ENCODE data around the gene SELENBP1. TPM values are rescaled to one million over a fixed set of nuclear protein-coding genes. Genes with fewer than 3 reads are reported as not detected.

The SELENBP1 gene
- total and polyA plus RNA-seq, 9 of the 15 experiments (the other 6 are each of a cell fraction or from before 2014, with no cell fraction given): 25.8 to 81.2 (median 47.1) TPM

- no peak for TF ChIP-seq CCNT2 (IDR thresholded peaks at IDR 0.05; ENCODE audit: borderline replicate concordance, extremely low read depth, insufficient read length, low read depth, low read length)
- TF ChIP-seq NCOA6 (IDR thresholded peaks at IDR 0.05): no peak
Measured at GRCh38 chr1:151343587-151343986, 28.9 kb downstream of the SELENBP1 start (continued).

GRCh38 chr1:151342569-151342968, 29.9 kb downstream of the SELENBP1 start:
- BruUV-seq (replicated peaks): no TSS peak
- H3K9ac ChIP-seq (ENCODE audit: insufficient read depth in 1 of 2, low read depth in 2 of 2, low read length in 2 of 2): no peak overlapping the region
- H3K4me1 ChIP-seq (replicated peaks in 1 of 2; ENCODE audit: control insufficient read depth in 2 of 2, insufficient read depth in 2 of 2, low read length in 2 of 2): peaks cover 0 to 8% of the 10 kb centered on the region in 2 experiments; a peak in 3 of 5 replicates
- H3K27me3 ChIP-seq (ENCODE audit: control insufficient read depth in 2 of 2, insufficient read depth in 2 of 2, low read length in 2 of 2): no peaks in the 10 kb centered on the region
- H3K79me2 ChIP-seq (ENCODE audit: control insufficient read depth, insufficient read depth, low read length): peaks cover 10% of the 10 kb centered on the region
- POLR2A ChIA-PET: interaction anchor here (0.6 to 5.8 kb wide), 4 partner anchors 15 to 189 kb away, joined by 3 to 39 read pairs (median 4); partner anchors contain the start of gene PI4KB
- no peak overlapping the region for H3K4me2 ChIP-seq (ENCODE audit: insufficient read depth, low read length)
- peaks cover 33% of the 10 kb centered on the region; the same call in 2 of the 3 replicates for H3K36me3 ChIP-seq (ENCODE audit: control insufficient read depth, insufficient read depth, low read length)
- CTCF ChIA-PET (ENCODE audit: low intra/inter-chr PET ratio): interaction anchor here (4.7 kb wide), 1 partner anchor 42 kb away, joined by 50 read pairs; no protein-coding TSS in a partner anchor
- DNase-seq (ENCODE audit: extremely low read depth in 1 of 4, low spot score in 3 of 4): no peak
- WGBS (ENCODE audit: insufficient coverage, low coverage, missing lambda C conversion rate): 96% methylated on average over 6 of the region's 6 CpGs
- TF ChIP-seq THRAP3 (IDR thresholded peaks at IDR 0.05; ENCODE audit: borderline replicate concordance): no peak
- TF ChIP-seq SMC3 (conservative IDR thresholded peaks at IDR 0.05; ENCODE audit: insufficient read depth, low read depth, low read length): no peak
- no peak for TF ChIP-seq CXXC5 (CRISPR knock-in tag; IDR thresholded peaks at IDR 0.05)
- no peak for TF ChIP-seq KDM2B (CRISPR knock-in tag; IDR thresholded peaks at IDR 0.05)
- in situ Hi-C loops (cut with MboI) (no loop called here), intact Hi-C loops (cut with micrococcal nuclease) (loop anchor here (5.0 to 10.0 kb wide), 3 partner anchors 58 to 392 kb away; partner anchors contain the start of gene ZNF687)
- ATAC-seq: no peak
- H3K27ac ChIP-seq (ENCODE audit: extremely low read depth, low read depth, low read length): no peak overlapping the region
- no peak for FAIRE-seq
- H4K20me1 ChIP-seq (replicated peaks; ENCODE audit: control insufficient read depth, insufficient read depth, low read length): no peaks in the 10 kb centered on the region
- H3K9me3 ChIP-seq (replicated peaks; ENCODE audit: control insufficient read depth, insufficient read depth, low read depth, low read length): no peaks in the 10 kb centered on the region
- no peak overlapping the region for H3K4me3 ChIP-seq
- no peaks in the 10 kb centered on the region for H3K9me1 ChIP-seq (ENCODE audit: control insufficient read depth, insufficient read depth, low read length)
- no peak overlapping the region for H2AFZ ChIP-seq (ENCODE audit: low read depth, low read length)
